OCI-LY7 (cell line): ENCODE results near the gene MAOB. TPM values are rescaled to one million over a fixed set of nuclear protein-coding genes. Genes with fewer than 3 reads are reported as not detected.

Experiments used
- BruUV-seq: library from RNA; stranded (reverse); fragments of 400-500 nt; replicated peaks from 2 replicates; lab custom pipeline; 2021; lab: Mats Ljungman, UMichigan
- CTCF ChIA-PET: fragments of 300-600 bp; sonication (Branson Sonifier 250); formaldehyde crosslinking; loops from one replicate; lab custom pipeline; 2022; ENCODE audit warnings: antibody characterized with exemption; ENCODE audit not compliant: unreplicated experiment; lab: Charles Lee
- POLR2A ChIA-PET: fragments of 300-600 bp; sonication (Branson Sonifier 250); formaldehyde crosslinking; loops from one replicate; lab custom pipeline; 2022; ENCODE audit warnings: antibody characterized with exemption; lab: Charles Lee
- DNase-seq: peaks from one replicate; pipeline ENCODE4 v3.0.0-alpha.2; 2015; ENCODE audit warnings: low spot score
- H2AFZ ChIP-seq: fragments of 200-600 bp; sonication (generic), shearing (Covaris generic); 2 replicates; pipeline ENCODE4 v1.6.1; 2014; ENCODE audit warnings: mild to moderate bottlenecking, antibody characterized with exemption, low read length, moderate library complexity
- H3K27ac ChIP-seq: fragments of 200-600 bp; sonication (generic); 2 replicates; pipeline ENCODE4 v1.5.1; 2014; ENCODE audit warnings: mixed run types, low read depth, mild to moderate bottlenecking, moderate library complexity, low read length, inconsistent platforms; ENCODE audit not compliant: poor library complexity, severe bottlenecking
- H3K36me3 ChIP-seq: fragments of 200-600 bp; sonication (generic); 2 replicates; pipeline ENCODE4 v1.6.1; 2014; ENCODE audit warnings: mild to moderate bottlenecking, antibody characterized with exemption, low read length, moderate library complexity, mixed read lengths; ENCODE audit not compliant: insufficient read depth
- H3K4me1 ChIP-seq: fragments of 200-600 bp; sonication (generic); 2 replicates; pipeline ENCODE4 v1.5.1; 2014; ENCODE audit warnings: mild to moderate bottlenecking, low read length; ENCODE audit not compliant: insufficient read depth, poor library complexity, severe bottlenecking
- H3K4me2 ChIP-seq: fragments of 200-600 bp; sonication (generic); 2 replicates; pipeline ENCODE4 v1.6.1; 2014; ENCODE audit warnings: mild to moderate bottlenecking, low read length
- H3K4me3 ChIP-seq: fragments of 200-600 bp; sonication (generic); 2 replicates; pipeline ENCODE4 v1.5.1; 2014; ENCODE audit warnings: mild to moderate bottlenecking, low read depth, low read length; ENCODE audit not compliant: poor library complexity, severe bottlenecking
- H3K79me2 ChIP-seq: fragments of 200-600 bp; sonication (generic); 2 replicates; pipeline ENCODE4 v1.6.1; 2016; ENCODE audit warnings: low read depth, mild to moderate bottlenecking, low read length, moderate library complexity, mixed read lengths; ENCODE audit not compliant: insufficient read depth
- H3K9me2 ChIP-seq: fragments of 200-600 bp; sonication (generic); 2 replicates; pipeline ENCODE4 v1.6.1; 2016; ENCODE audit warnings: mild to moderate bottlenecking, low read length, mixed read lengths; ENCODE audit not compliant: insufficient read depth
- H3K9me3 ChIP-seq: fragments of 200-600 bp; sonication (generic); 2 replicates; pipeline ENCODE4 v1.6.1; 2014; ENCODE audit warnings: mild to moderate bottlenecking, mixed run types, low read length, mixed read lengths
- H4K20me1 ChIP-seq: fragments of 200-600 bp; sonication (generic); 2 replicates; pipeline ENCODE4 v1.6.1; 2014; ENCODE audit warnings: mild to moderate bottlenecking, antibody characterized with exemption, low read length, moderate library complexity, mixed read lengths; ENCODE audit not compliant: insufficient read depth
- CTCF ChIP-seq: fragments of 200-600 bp; sonication (generic); conservative IDR thresholded peaks from 2 replicates; pipeline ENCODE4 v1.5.1; 2014; ENCODE audit warnings: mild to moderate bottlenecking, antibody characterized with exemption, low read length, moderate library complexity, mixed read lengths
- EZH2phosphoT487 ChIP-seq: fragments of 200-600 bp; sonication (generic); IDR thresholded peaks from 2 replicates; pipeline ENCODE4 v1.6.1; 2018; ENCODE audit warnings: low read depth, borderline replicate concordance, mild to moderate bottlenecking, mixed run types, antibody characterized with exemption, low read length, moderate library complexity, mixed read lengths
- intact Hi-C: fragments of 100-400 bp; cut with micrococcal nuclease; formaldehyde crosslinking; loops from one replicate; pipeline ENCODE4 v1.10.0; 2022; ENCODE audit not compliant: unreplicated experiment
- total RNA-seq, 2 experiments: library from RNA; depleted of rRNA in 1 of 2; stranded (reverse); fragments of >200 nt in 1 of 2; shearing (Covaris generic) in 1 of 2; gene quantifications; 2 replicates each; pipeline ENCODE4 v1.2.3, GENCODE V29; 2014 to 2022

MAOB gene
- total RNA-seq, 2 experiments from 2014 or later, result not detected

GRCh38 chrX:43876680-43877079 is 5.6 kb downstream of the MAOB start:
- CTCF ChIA-PET, result no interaction called here

GRCh38 chrX:43870758-43871419 is 11.4 kb downstream of the MAOB start:
- no peaks in the 10 kb centered on the region for H3K9me2 ChIP-seq
- H3K4me3 ChIP-seq, result no peak overlapping the region
- no peak for DNase-seq
- no peak overlapping the region for H3K4me2 ChIP-seq
- H2AFZ ChIP-seq, result no peak overlapping the region
- no peaks in the 10 kb centered on the region for H3K9me3 ChIP-seq
- no peaks in the 10 kb centered on the region for H3K4me1 ChIP-seq
- no peaks in the 10 kb centered on the region for H3K36me3 ChIP-seq
- H4K20me1 ChIP-seq, result no peaks in the 10 kb centered on the region
- TF ChIP-seq CTCF (no peak), EZH2phosphoT487 (no peak)
- ChIA-PET POLR2A (no interaction called here), CTCF (no interaction called here)
- BruUV-seq, result no TSS peak
- H3K79me2 ChIP-seq, result no peaks in the 10 kb centered on the region
- no peak overlapping the region for H3K27ac ChIP-seq
- intact Hi-C loops, result no loop called here

More at GRCh38 chrX:43876680-43877079, 5.6 kb downstream of the MAOB start:
- Histone ChIP-seq H3K27ac (no peak overlapping the region), H3K36me3 (no peaks in the 10 kb centered on the region), H3K4me3 (no peak overlapping the region), H2AFZ (no peak overlapping the region), H3K9me3 (no peaks in the 10 kb centered on the region), H3K4me1 (no peaks in the 10 kb centered on the region), H3K79me2 (no peaks in the 10 kb centered on the region), H4K20me1 (no peaks in the 10 kb centered on the region), H3K9me2 (no peaks in the 10 kb centered on the region), H3K4me2 (no peak overlapping the region)
- no peak for DNase-seq
- no peak for TF ChIP-seq EZH2phosphoT487
- TF ChIP-seq CTCF, result no peak
- intact Hi-C loops, result no loop called here
- POLR2A ChIA-PET, result no interaction called here
- no TSS peak for BruUV-seq

GRCh38 chrX:43870011-43870410 is 12.2 kb downstream of the MAOB start:
- no peaks in the 10 kb centered on the region for H3K79me2 ChIP-seq
- H3K4me1 ChIP-seq, result no peaks in the 10 kb centered on the region
- ChIA-PET CTCF (no interaction called here), POLR2A (no interaction called here)
- intact Hi-C loops, result no loop called here
- no TSS peak for BruUV-seq
- no peaks in the 10 kb centered on the region for H3K36me3 ChIP-seq
- H3K9me2 ChIP-seq, result no peaks in the 10 kb centered on the region
- H3K9me3 ChIP-seq, result no peaks in the 10 kb centered on the region
- TF ChIP-seq CTCF (no peak), EZH2phosphoT487 (no peak)
- no peak overlapping the region for H3K27ac ChIP-seq
- DNase-seq, result no peak
- no peak overlapping the region for H3K4me2 ChIP-seq
- no peak overlapping the region for H3K4me3 ChIP-seq
- no peaks in the 10 kb centered on the region for H4K20me1 ChIP-seq
- no peak overlapping the region for H2AFZ ChIP-seq
